Chondrocyte (in vitro differentiated cells): ENCODE measurements around the gene BAZ1B. TPM values are rescaled to one million over a fixed set of nuclear protein-coding genes. Genes with fewer than 3 reads are reported as not detected.

Experiments used
- DNase-seq: peaks from one replicate; pipeline ENCODE4 v3.0.0; 2021; ENCODE audit warnings: mixed read lengths, low spot score
- H3K27ac Mint-ChIP-seq: one replicate; pipeline ENCODE4 v1.8.0; 2021; ENCODE audit warnings: mild to moderate bottlenecking, moderate library complexity, mixed read lengths; ENCODE audit not compliant: unreplicated experiment
- H3K27me3 Mint-ChIP-seq: 2 replicates; pipeline ENCODE4 v1.8.0; 2021; ENCODE audit warnings: low read depth, mixed read lengths
- H3K36me3 Mint-ChIP-seq: 2 replicates; pipeline ENCODE4 v1.8.0; 2021; ENCODE audit warnings: low read depth, mixed read lengths
- H3K4me1 Mint-ChIP-seq: 2 replicates; pipeline ENCODE4 v1.8.0; 2021; ENCODE audit warnings: low read depth, mild to moderate bottlenecking, mixed read lengths
- H3K4me3 Mint-ChIP-seq: one replicate; pipeline ENCODE4 v1.8.0; 2021; ENCODE audit warnings: mild to moderate bottlenecking, moderate library complexity, mixed read lengths; ENCODE audit not compliant: unreplicated experiment
- H3K9me3 Mint-ChIP-seq: 2 replicates; pipeline ENCODE4 v1.8.0; 2021; ENCODE audit warnings: low read depth, mixed read lengths
- long read RNA-seq: library from polyadenylated mRNA; stranded (forward); transcript quantifications from one replicate; pipeline ENCODE4 v2.0.0, GENCODE V29; 2021
- total RNA-seq: library from RNA; stranded (reverse); gene quantifications from 3 replicates; pipeline ENCODE4 v1.2.1, GENCODE V29; 2021
- TF ChIP-seq, protein P1 (sequence below): fragments of 200-600 bp; sonication (generic); IDR thresholded peaks from 2 replicates; pipeline ENCODE4 v1.5.0; 2021; ENCODE audit warnings: antibody characterized with exemption, mild to moderate bottlenecking, moderate library complexity

Gene BAZ1B
- total RNA-seq = 64.9 to 74.9 TPM (median 65.5 TPM) in 3 replicates
- long read RNA-seq, partial matches to known transcripts = 2 of 3 reads
- long read RNA-seq, other reads (novel, unspliced or antisense) = 1 of 3 reads

DNA sequence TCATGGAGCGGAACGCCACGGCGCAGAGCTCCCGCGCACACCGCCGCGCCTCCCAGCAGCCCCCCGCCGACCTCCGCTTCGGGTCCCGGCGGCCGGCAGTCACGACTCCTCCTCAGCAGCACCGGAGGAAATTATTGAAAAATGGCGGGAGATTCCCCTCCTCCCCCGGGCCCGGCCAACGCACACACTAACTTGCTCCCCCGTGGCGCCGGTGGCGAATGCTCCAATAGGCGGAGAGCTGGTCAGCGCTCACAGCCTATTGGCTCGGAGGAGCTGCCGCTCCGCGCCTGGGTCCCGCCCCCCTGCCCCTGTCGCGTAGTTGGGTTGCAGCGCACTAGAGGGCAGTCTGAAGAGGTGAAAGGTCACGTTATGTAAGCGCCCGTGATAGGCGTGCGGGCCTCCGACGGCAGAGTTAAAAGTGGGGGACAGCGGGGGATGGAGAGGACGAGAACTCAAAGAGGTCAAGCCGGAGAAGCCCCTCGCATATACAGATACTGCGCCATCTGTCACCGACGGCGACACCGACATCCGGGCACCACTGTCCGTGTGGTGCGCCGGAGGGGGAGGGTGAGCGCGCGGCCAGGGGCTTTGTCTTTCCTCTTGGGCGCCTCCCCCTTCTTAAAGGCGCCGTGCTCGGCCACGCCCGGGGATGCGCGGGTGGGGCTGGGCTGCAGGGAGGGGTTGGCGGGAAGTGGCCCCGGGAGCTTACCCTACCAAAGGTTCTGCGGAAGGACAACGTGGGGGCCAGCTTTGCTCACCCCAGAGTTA, at the start of gene BAZ1B:
Gene BAZ1B, minus strand, starts transcription at position 189 of the 768 bp plus-strand sequence. CDS start 360 bp downstream, outside the sequence.
- Mint-ChIP-seq H3K36me3 (peaks cover 3% of the 10 kb centered on the region), H3K9me3 (no peaks in the 10 kb centered on the region), H3K4me1 (peaks cover 45% of the 10 kb centered on the region), H3K27ac (peak within 1 kb of the TSS; percentile 92), H3K4me3 (peak within 1 kb of the TSS; percentile 86), H3K27me3 (no peaks in the 10 kb centered on the region)
- TF ChIP-seq, protein P1, sequence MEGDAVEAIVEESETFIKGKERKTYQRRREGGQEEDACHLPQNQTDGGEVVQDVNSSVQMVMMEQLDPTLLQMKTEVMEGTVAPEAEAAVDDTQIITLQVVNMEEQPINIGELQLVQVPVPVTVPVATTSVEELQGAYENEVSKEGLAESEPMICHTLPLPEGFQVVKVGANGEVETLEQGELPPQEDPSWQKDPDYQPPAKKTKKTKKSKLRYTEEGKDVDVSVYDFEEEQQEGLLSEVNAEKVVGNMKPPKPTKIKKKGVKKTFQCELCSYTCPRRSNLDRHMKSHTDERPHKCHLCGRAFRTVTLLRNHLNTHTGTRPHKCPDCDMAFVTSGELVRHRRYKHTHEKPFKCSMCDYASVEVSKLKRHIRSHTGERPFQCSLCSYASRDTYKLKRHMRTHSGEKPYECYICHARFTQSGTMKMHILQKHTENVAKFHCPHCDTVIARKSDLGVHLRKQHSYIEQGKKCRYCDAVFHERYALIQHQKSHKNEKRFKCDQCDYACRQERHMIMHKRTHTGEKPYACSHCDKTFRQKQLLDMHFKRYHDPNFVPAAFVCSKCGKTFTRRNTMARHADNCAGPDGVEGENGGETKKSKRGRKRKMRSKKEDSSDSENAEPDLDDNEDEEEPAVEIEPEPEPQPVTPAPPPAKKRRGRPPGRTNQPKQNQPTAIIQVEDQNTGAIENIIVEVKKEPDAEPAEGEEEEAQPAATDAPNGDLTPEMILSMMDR = peak; percentile 58
- DNase-seq = peak; percentile 99

- H3K27me3 Mint-ChIP-seq = no peaks in the 10 kb centered on the region
- no peaks in the 10 kb centered on the region for H3K4me1 Mint-ChIP-seq
- DNase-seq = no peak
- peaks cover 38% of the 10 kb centered on the region for H3K36me3 Mint-ChIP-seq
- TF ChIP-seq, protein P1 = no peak
- no peak overlapping the region for H3K27ac Mint-ChIP-seq
- H3K9me3 Mint-ChIP-seq = no peaks in the 10 kb centered on the region
- no peak overlapping the region for H3K4me3 Mint-ChIP-seq
Observed at GRCh38 chr7:73570977-73571376, 48.9 kb upstream of the BAZ1B start.

- TF ChIP-seq, protein P1 = no peak
- H3K4me1 Mint-ChIP-seq = no peaks in the 10 kb centered on the region
- H3K36me3 Mint-ChIP-seq = peaks cover 38% of the 10 kb centered on the region
- DNase-seq = no peak
- H3K27me3 Mint-ChIP-seq = no peaks in the 10 kb centered on the region
- H3K27ac Mint-ChIP-seq = no peak overlapping the region
- no peaks in the 10 kb centered on the region for H3K9me3 Mint-ChIP-seq
- no peak overlapping the region for H3K4me3 Mint-ChIP-seq
Observed at GRCh38 chr7:73570521-73570920, 48.4 kb upstream of the BAZ1B start.

GRCh38 chr7:73569042-73569608, 47.0 kb upstream of the BAZ1B start:
- TF ChIP-seq, protein P1 = no peak
- Mint-ChIP-seq H3K27me3 (no peaks in the 10 kb centered on the region), H3K27ac (no peak overlapping the region), H3K4me1 (peaks cover 4% of the 10 kb centered on the region), H3K36me3 (peaks cover 37% of the 10 kb centered on the region), H3K4me3 (no peak overlapping the region), H3K9me3 (no peaks in the 10 kb centered on the region)
- DNase-seq = no peak

DNA sequence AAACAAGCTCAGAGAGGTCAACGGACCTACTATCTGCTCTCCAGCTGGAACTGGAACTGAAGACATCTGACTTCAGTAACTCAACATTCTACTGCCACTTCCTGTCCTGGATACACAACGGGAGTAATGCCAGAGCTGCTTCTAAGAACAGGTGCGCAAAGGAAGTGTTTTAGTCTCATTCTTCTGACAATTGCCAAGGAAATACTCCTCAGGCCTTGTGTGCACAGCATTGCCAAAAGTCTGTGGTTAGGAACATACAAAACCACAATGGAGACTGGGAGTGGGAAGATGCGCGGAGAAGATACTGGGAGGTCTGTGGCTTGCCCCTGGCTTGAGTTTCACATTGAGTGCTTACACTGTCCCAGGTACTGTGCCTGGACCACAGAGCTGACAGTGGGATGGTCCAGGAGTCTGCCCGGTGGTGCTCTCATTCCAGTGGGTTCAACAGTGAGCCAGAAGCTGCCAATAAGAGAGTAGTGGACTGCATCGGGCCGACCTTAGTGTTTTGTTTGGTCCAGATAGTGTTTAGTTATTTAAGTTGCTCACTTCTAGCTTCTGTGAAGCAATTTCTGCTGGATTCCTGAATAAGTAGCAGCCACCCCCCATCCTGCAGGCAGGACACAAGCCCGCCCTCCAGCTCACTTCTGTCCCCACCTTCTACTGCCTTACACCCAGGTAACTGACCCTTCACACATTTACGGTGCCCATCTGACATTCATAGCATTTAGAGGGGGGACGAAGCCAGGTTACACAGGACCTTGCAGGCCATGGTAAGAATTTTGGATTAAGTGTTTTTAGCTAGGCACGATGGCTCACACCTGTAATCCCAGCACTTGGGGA, 46.0 kb upstream of the BAZ1B start:
- DNase-seq = no peak
- H3K27me3 Mint-ChIP-seq = no peaks in the 10 kb centered on the region
- H3K4me3 Mint-ChIP-seq = no peak overlapping the region
- H3K27ac Mint-ChIP-seq = no peak overlapping the region
- H3K4me1 Mint-ChIP-seq = peaks cover 4% of the 10 kb centered on the region
- TF ChIP-seq, protein P1 = no peak
- no peaks in the 10 kb centered on the region for H3K9me3 Mint-ChIP-seq
- H3K36me3 Mint-ChIP-seq = peaks cover 32% of the 10 kb centered on the region
